SKM-1 (cell line): ENCODE measurements around the gene NMNAT3.
"Not testable (repeated sequence)": the region's sequence is repeated elsewhere in the genome, so short reads cannot be mapped to it uniquely, and the experiment has no call there.

Experiments used
- DNase-seq: peaks from one replicate; lab custom pipeline; 2025; ENCODE audit not compliant: unreplicated experiment; lab: John Stamatoyannopoulos, UW

The NMNAT3 gene

DNA sequence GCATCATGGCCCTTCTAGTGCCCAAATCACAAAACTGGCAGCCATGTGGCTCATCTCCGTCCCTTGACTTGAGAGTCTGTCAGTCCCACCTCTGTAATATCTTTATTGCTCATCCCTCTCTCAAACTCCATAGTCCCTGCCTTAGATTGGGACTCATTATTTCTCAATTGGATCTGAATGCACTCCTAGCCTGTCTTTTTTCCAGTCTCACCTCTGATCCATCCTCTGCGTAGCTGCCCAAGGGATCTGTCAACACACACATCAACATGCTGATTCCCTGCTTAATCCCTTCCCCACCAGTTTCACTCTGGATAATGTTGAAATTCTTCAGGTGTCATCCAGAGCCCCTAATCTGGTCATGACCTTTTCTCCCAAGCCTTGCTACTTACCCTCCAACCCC, 39.3 kb downstream of the NMNAT3 start:
- no peak for DNase-seq

GRCh38 chr3:139636511-139636910, 41.3 kb downstream of the NMNAT3 start:
- no peak for DNase-seq

DNA sequence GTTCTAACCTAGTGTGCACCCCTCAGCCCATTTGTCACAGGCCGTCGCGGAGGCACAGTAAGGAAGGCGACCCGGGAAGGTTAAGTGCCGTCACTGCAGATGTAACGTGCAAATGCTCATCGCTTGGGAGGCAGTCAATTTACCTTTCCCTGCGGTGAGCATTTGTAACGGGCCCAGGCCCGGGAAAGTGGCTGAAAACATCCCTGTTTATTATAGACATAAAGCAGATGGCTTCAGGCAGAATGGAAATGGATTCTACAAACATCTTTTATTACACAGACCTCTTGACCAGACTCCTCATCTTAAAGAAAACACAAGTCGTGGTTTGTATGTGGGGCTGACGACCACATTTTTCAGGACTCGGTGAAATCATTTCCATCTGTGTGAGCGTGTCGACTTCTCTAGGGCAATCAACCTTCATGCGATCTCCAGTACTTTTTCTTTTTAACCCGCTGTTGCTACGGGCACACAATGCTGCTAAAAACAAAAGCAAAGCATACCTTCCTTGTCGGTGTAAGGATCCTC, 43.6 kb downstream of the NMNAT3 start:
- no peak for DNase-seq

- DNase-seq = no peak
These were observed 44.3 kb downstream of the NMNAT3 start for GRCh38 chr3:139633511-139633910.

DNA sequence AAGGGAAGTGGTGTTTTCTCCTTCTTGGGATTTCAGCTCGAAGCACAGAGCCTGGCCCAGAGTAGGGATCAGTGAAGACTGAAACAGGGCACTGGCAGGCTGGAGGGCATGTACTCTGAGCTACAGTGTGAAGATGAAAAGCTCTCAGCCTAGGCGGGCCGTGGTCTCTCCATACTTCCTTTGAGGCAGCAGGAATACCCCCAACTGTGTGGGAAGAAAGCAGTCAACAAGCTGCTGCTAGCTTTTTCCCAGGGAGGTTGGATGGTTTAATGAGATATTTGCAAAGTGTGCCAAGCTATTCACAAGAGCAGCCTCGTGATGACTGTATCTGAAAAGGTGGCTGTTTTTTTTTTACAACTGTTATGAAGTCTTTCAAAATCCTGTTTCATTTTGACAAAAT, 47.2 kb downstream of the NMNAT3 start:
- DNase-seq = no peak

DNA sequence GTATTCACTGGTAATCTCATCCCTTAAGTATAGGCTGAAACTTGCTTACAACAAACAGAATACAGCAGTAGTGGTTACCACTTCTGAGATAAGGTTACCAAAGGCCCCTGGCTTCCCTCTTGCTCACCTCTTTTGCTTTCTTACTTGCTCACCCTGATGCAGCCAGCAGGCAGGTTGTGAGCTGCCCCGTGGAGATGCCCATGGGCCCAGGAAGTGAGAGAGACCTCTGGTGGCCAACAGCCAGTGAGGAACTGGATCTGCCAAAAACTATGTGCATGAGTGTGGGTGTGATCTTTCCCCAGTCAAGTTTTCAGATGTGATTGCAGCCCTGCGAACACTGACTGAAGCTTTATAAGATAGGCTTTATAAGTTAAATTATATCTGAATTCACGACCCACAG, 48.7 kb downstream of the NMNAT3 start:
- no peak for DNase-seq

DNA sequence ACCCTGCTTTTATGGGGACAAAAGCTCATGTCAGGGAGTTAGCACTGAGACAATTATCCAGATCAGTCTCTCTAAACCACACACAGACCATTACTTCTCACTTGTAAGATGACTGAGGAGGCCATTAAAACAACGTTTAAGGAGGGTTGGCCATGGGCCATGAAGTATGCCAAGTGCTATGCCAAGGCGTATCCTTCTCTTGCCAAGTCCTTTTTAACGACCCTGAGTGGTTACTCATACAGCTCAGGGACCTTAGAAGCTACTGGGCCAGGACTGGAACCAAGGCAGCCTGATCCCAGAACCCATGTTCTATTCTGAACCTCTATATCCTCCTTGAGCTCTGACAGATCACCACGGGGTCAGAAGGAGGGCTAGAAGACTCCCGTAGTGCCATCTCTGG, 50.0 kb downstream of the NMNAT3 start:
- no peak for DNase-seq

DNA sequence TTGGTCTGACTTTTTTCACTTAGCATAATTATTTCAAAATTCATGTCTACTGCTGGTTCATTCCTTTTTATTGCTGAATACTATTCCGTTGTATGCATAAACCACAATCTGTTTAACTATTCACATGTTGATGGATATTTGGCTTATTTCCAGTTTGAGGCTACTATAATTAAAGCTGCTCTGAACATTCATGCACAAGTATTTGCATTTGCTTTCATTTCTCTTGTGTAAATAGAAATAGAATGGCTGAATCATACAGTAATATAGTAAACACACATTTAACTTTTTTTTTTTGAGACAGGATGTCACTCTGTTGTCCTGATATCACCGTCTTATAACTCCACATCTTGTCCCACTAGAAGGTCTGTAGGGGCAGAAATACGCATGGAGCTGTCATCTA, 57.3 kb downstream of the NMNAT3 start:
- DNase-seq = no peak

DNA sequence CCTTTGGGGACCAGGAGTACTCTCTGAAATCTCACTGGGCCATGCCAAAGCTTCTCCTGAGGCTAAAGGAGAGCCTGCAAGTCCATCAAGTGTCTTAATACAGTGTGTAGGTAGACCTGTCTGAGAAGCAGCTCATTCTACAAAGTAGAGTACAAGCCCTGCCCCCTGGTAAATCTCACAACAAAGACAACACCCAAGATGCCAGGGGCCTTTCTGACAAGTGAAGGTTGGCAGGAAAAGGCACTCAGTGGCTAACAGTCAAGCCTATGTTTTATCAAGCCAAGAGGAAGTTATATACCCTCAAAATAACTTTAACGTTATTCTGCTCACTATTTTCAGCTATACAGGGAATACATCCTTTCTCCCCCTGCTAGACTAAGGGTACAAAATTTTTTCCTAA, 58.3 kb downstream of the NMNAT3 start:
- DNase-seq = no peak

GRCh38 chr3:139617672-139618268, 60.0 kb downstream of the NMNAT3 start:
- no peak for DNase-seq

GRCh38 chr3:139611528-139611927, 66.2 kb downstream of the NMNAT3 start:
- no peak for DNase-seq

DNA sequence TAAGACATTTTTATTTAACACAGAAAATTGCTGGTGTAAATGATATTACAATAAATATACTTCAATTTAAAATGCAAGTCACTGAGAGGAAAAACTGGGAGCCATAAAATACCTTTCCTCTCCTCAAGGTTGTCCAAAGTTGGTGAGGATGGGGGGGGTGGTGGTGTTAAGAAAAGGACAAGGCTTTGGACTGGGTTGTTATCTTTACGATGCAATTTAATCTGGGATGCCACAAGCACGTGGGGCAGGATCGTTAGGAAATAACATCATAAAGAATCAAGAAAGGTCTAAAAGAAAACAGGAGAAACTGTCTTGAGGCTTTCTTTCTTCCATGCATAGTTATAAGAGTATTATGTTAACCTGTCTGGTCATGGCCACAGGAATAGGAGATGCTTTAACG, 66.9 kb downstream of the NMNAT3 start:
- no peak for DNase-seq

- DNase-seq = no peak
These were observed 68.8 kb downstream of the NMNAT3 start for GRCh38 chr3:139608924-139609323.

DNA sequence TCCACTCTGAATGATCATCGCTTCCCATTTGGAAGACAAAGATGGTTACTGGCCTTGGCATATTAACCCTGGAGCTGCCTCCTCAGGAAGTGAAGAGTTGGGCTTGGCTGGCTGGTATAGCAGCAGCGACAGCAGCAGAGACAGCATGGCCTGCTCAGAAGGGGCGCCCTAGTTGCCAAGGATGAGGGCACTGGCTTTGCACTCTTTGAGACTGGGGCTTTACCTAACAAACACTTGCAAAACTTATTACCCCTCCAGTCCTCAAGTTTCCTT, 69.7 kb downstream of the NMNAT3 start:
- no peak for DNase-seq

DNA sequence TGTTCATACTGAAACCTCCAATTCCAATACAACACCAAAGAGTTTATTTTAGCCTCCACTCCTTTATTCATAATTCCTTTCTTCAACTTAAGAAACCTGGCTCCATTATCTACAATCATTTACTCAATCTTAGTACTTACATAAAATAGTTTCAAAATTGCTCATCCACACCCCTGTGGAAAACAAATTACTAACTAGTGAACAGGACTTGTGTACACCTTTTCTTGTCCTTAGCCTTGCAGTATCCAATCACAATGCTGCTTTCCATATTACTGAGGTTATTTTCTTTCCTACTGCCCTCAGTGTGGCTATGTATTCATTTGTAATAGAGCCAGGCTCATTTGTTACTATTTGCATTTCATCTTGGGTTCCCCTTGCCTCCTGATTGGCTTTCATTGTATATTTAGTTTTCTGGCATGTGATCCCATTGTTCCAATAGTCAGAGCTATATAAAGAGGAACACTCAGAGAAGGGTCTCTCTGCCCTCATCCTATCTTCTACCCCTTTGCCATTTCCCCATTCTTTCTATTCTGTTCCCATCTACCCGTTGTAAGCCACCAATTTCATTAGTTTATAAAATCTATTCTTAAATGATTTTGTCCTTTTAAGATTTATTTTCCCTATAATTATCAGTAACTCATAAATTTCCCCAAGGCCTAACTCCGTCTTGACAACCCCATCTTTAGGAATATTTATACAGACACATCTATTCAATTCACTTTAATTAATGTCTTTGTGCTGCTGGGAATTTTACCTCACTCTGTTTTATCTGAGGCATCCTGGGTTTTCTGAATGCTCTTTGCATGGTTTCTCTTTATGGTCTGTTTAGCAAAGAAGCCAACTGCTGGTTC, 70.3 kb downstream of the NMNAT3 start:
- no peak for DNase-seq

DNA sequence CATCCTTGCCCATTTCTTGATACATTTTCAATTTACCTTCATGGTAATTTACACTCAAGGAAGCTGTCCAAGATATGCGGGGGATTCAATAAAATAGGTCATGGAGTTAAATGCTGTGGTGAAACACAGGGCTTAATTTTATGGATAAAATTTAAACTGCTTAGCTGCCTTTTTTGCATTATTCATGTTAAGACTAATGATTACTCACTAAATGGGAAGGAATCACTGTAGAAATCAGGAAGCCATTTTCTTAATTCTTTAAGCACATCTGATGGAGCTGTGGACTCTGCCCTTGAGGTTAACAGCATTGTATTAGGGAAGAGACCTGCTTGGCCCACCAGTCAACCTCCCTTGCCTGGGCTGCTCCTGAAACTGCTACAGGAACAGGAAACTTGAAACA, 75.8 kb downstream of the NMNAT3 start:
- no peak for DNase-seq

DNA sequence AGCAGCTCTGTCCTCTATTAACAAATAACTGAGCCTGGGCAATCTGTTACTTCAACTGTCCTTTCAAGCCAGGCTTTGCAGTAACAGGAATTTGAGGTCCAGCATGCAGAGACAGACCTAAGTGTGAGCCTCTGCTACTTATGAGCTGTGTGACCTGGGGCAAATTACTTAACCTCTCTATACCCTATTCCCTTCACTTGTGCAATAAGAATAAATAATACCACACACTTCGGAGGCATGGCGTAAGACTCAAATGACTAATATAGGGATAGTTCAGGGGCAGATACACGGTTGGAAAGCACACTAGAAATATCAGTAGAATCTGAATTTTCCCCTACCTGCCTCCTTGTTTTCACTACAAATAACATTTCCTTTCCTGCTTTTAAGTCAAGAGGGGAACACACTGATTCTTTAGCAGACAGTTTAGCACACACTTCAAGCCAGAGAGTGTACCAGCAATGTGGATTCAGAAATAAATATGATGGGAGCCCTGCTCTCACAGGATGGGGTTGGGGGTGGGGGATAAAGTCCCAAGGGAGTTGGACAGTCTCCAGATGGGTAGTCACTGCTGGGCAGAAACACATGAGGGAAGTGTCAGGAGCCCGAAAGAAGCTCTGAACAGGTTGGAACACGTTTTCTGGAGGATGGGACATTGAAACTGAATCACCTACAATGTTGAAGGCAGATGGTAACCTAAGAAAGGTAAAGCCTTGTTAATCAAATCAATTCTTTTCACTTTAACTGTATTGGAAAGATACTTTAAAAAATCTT, 76.4 kb downstream of the NMNAT3 start:
- DNase-seq = no peak

GRCh38 chr3:139597947-139598346, 79.8 kb downstream of the NMNAT3 start:
- no peak for DNase-seq

DNA sequence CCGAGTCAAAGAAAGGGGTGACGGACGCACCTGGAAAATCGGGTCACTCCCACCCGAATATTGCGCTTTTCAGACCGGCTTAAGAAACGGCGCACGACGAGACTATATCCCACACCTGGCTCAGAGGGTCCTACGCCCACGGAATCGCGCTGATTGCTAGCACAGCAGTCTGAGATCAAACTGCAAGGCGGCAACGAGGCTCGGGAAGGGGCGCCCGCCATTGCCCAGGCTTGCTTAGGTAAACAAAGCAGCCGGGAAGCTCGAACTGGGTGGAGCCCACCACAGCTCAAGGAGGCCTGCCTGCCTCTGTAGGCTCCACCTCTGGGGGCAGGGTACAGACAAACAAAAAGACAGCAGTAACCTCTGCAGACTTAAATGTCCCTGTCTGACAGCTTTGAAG, 86.6 kb downstream of the NMNAT3 start:
- not testable (repeated sequence) for DNase-seq

- DNase-seq = no peak
These were observed 89.3 kb downstream of the NMNAT3 start for GRCh38 chr3:139588450-139588849.

- DNase-seq = no peak
These were observed 90.0 kb downstream of the NMNAT3 start for GRCh38 chr3:139587797-139588196.

- no peak for DNase-seq
These were observed 91.3 kb downstream of the NMNAT3 start for GRCh38 chr3:139586420-139587017.
